K562 (cell line): ENCODE data around the gene COL25A1. TPM values are rescaled to one million over a fixed set of nuclear protein-coding genes. Genes with fewer than 3 reads are reported as not detected.

Experiments used
- ATAC-seq: fragments of 200-7000 bp; cut with Tn5 transposase; 3 replicates; pipeline ENCODE4 v1.9.1; 2020; ENCODE audit warnings: moderate library complexity
- BruUV-seq: library from RNA; stranded (reverse); fragments of 400-500 nt; replicated peaks from 2 replicates; lab custom pipeline; 2021; lab: Mats Ljungman, UMichigan
- CTCF ChIA-PET: fragments of 300-600 bp; formaldehyde crosslinking; extraction: SDS; loops from one replicate; lab custom pipeline; 2021; ENCODE audit warnings: low intra/inter-chr PET ratio; lab: Yijun Ruan, JAX
- POLR2A ChIA-PET: fragments of 300-600, 350-650 bp; sonication (Branson Sonifier 250); formaldehyde crosslinking; extraction: SDS; loops from one replicate; lab custom pipeline; 2021; ENCODE audit warnings: antibody characterized with exemption, inconsistent platforms; lab: Yijun Ruan, JAX
- DNase-seq, 4 experiments: peaks; one replicate each; pipeline versions ENCODE4 v3.0.0 to v3.0.0-alpha.2; 2011 to 2018; ENCODE audit warnings: low spot score in 3 of 4, mixed read lengths in 3 of 4; ENCODE audit errors: extremely low read depth in 1 of 4
- FAIRE-seq: peaks from 2 replicates; lab custom pipeline; 2011; peaks lifted over from hg19 to GRCh38; lab: Jason Lieb, UNC
- H2AFZ ChIP-seq: 2 replicates; pipeline ENCODE4 v1.6.0; 2011; ENCODE audit warnings: low read depth, low read length, control low read depth, inconsistent platforms
- H3K27ac ChIP-seq: fragments of 200-600 bp; 3 replicates; pipeline ENCODE4 v1.8.0; 2011; ENCODE audit warnings: low read depth, mild to moderate bottlenecking, control low read depth, inconsistent platforms, low read length, moderate library complexity, mixed read lengths; ENCODE audit errors: extremely low read depth
- H3K27me3 ChIP-seq, 2 experiments: fragments of 300-600 bp in 1 of 2; 2 replicates in 1 of 2; 3 replicates in 1 of 2; pipeline versions ENCODE4 v1.6.0 to v1.8.0; 2011; ENCODE audit warnings: inconsistent platforms in 2 of 2, low read length in 2 of 2, mild to moderate bottlenecking in 1 of 2, mixed read lengths in 1 of 2, moderate library complexity in 1 of 2; ENCODE audit not compliant: control insufficient read depth in 2 of 2, insufficient read depth in 2 of 2
- H3K36me3 ChIP-seq: fragments of 300-600 bp; 3 replicates; pipeline ENCODE4 v1.8.0; 2011; ENCODE audit warnings: mild to moderate bottlenecking, low read length, inconsistent platforms; ENCODE audit not compliant: control insufficient read depth, insufficient read depth
- H3K4me1 ChIP-seq, 2 experiments: fragments of 200-600 bp in 1 of 2; replicated peaks in 1 of 2; 2 replicates in 1 of 2; 3 replicates in 1 of 2; pipeline versions ENCODE4 v1.5.1 to v1.8.0; 2011; ENCODE audit warnings: inconsistent platforms in 2 of 2, low read length in 2 of 2, mild to moderate bottlenecking in 1 of 2, mixed read lengths in 1 of 2, moderate library complexity in 1 of 2; ENCODE audit not compliant: control insufficient read depth in 2 of 2, insufficient read depth in 2 of 2
- H3K4me2 ChIP-seq: 2 replicates; pipeline ENCODE4 v1.6.1; 2011; ENCODE audit warnings: low read length, control low read depth, inconsistent platforms, mixed read lengths; ENCODE audit not compliant: insufficient read depth
- H3K4me3 ChIP-seq: fragments of 200-600 bp; sonication (generic), shearing (Covaris generic); 2 replicates; pipeline ENCODE4 v1.5.1; 2016; ENCODE audit warnings: control low read depth, inconsistent platforms
- H3K79me2 ChIP-seq: fragments of 200-600 bp; 3 replicates; pipeline ENCODE4 v1.8.0; 2011; ENCODE audit warnings: low read length, inconsistent platforms; ENCODE audit not compliant: control insufficient read depth, insufficient read depth
- H3K9ac ChIP-seq, 2 experiments: 2 replicates each; pipeline versions ENCODE4 v1.6.0 to v1.6.1; 2011; ENCODE audit warnings: low read depth in 2 of 2, low read length in 2 of 2, control low read depth in 1 of 2, inconsistent platforms in 1 of 2, mild to moderate bottlenecking in 1 of 2, mixed read lengths in 1 of 2; ENCODE audit not compliant: insufficient read depth in 1 of 2
- H3K9me1 ChIP-seq: one replicate; pipeline ENCODE4 v1.6.0; 2011; ENCODE audit warnings: inconsistent platforms, mild to moderate bottlenecking, low read length, moderate library complexity; ENCODE audit not compliant: control insufficient read depth, insufficient read depth
- H3K9me3 ChIP-seq: replicated peaks from 2 replicates; pipeline ENCODE4 v1.5.1; 2011; ENCODE audit warnings: low read depth, low read length, inconsistent platforms; ENCODE audit not compliant: control insufficient read depth, insufficient read depth
- H4K20me1 ChIP-seq: replicated peaks from 2 replicates; pipeline ENCODE4 v1.6.1; 2011; ENCODE audit warnings: low read length, inconsistent platforms, mixed read lengths; ENCODE audit not compliant: control insufficient read depth, insufficient read depth
- ZKSCAN8 ChIP-seq: fragments of 200-800 bp; sonication (Bioruptor generic); IDR thresholded peaks from 2 replicates; pipeline ENCODE4 v1.6.1; 2016; ENCODE audit warnings: missing genetic modification characterization, missing compliant biosample characterization
- WGBS: fragments of 100-300 bp; shearing (Covaris generic); methylation state at CpG from one replicate; pipeline ENCODE4 v1.1.6; 2016; ENCODE audit warnings: low coverage, mixed read lengths; ENCODE audit not compliant: insufficient coverage; ENCODE audit errors: missing lambda C conversion rate; 5-methylcytosine and 5-hydroxymethylcytosine counted together
- in situ Hi-C: fragments of 300-500 bp; cut with MboI; formaldehyde crosslinking; loops from 4 replicates; pipeline ENCODE4 v1.15.0; 2018; ENCODE audit warnings: inconsistent platforms, mixed read lengths
- intact Hi-C: fragments of 100-400 bp; cut with micrococcal nuclease; formaldehyde crosslinking; loops from 2 replicates; pipeline ENCODE4 v1.14.2; 2022
- polyA plus RNA-seq, 8 experiments: library from polyadenylated mRNA; depleted of rRNA in 4 of 8; stranded (reverse) in 5 of 8; unstranded in 3 of 8; fragments of >200 nt; fragmentation: Nextera tagmentation in 2 of 8; fragmentation: Illumina TruSeq in 1 of 8; extraction: Ambion mirVana in 2 of 8; extraction: Trizol in 1 of 8; gene quantifications; 2 replicates each; pipeline versions ENCODE4 v1.2.1 to v1.2.3, GENCODE V29; 2011 to 2014; ENCODE audit warnings: inconsistent platforms in 1 of 8, missing spikeins in 1 of 8
- total RNA-seq, 7 experiments: library from RNA; depleted of rRNA in 6 of 7; stranded (reverse); fragments of >200 nt in 6 of 7; fragmentation: Illumina TruSeq in 2 of 7; extraction: Trizol in 2 of 7; gene quantifications; 2 replicates each; pipeline versions ENCODE4 v1.2.1 to v1.2.3, GENCODE V29; 2011 to 2021; ENCODE audit warnings: low replicate concordance in 1 of 7
- TF ChIP-seq, protein P1 (sequence below): fragments of 250-450 bp; sonication (Bioruptor Pico); IDR thresholded peaks from 2 replicates; pipeline ENCODE4 v1.5.0; 2021
- TF ChIP-seq, protein P2 (sequence below), 2 experiments: IDR thresholded peaks; 2 replicates each; pipeline ENCODE4 v1.6.1; 2011; ENCODE audit warnings: borderline replicate concordance in 1 of 2, control low read depth in 1 of 2, low read depth in 1 of 2, low read length in 1 of 2, mild to moderate bottlenecking in 1 of 2, mixed read lengths in 1 of 2, moderate library complexity in 1 of 2; ENCODE audit not compliant: insufficient read depth in 1 of 2, insufficient read length in 1 of 2, poor library complexity in 1 of 2, severe bottlenecking in 1 of 2; ENCODE audit errors: extremely low read depth in 1 of 2

Gene COL25A1
- total and polyA plus RNA-seq, 9 of the 15 experiments (the other 6 are each of a cell fraction or from before 2014, with no cell fraction given), result 0.03 to 0.62 (median 0.27) TPM

DNA sequence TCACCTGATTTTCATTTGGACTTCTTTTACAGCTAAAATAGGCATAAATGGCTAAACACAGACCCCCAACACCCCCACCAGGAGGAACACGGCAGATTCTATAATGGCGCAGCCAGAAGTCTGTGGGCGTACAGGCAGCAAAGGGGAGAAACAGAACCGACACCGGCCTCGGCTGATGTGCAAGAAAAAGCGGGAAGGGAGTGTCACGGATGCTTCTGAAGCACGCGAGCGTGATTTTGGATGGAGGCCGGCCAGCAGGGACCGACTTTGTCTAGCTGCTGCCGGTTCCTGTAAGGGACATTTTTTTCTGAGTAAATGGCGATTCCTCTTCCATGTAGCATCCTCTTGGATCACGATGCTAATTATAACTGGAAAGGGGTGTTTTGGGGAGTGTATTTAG, 514.7 kb downstream of the COL25A1 start:
- no peak for FAIRE-seq
- in situ Hi-C loops (no loop called here), intact Hi-C loops (loop anchor here (10.0 kb wide), 1 partner anchor 103 kb away; no protein-coding TSS in a partner anchor)
- Histone ChIP-seq H4K20me1 (no peaks in the 10 kb centered on the region), H3K4me3 (no peak overlapping the region), H3K4me1 (no peaks in the 10 kb centered on the region; a peak in 1 of 5 replicates), H3K36me3 (no peaks in the 10 kb centered on the region), H3K9ac (no peak overlapping the region), H3K4me2 (no peak overlapping the region), H3K79me2 (no peaks in the 10 kb centered on the region), H3K9me3 (no peaks in the 10 kb centered on the region), H3K27ac (no peak overlapping the region), H3K9me1 (no peaks in the 10 kb centered on the region), H3K27me3 (peaks cover 10 to 43% of the 10 kb centered on the region in 2 experiments), H2AFZ (no peak overlapping the region)
- ChIA-PET POLR2A (interaction anchor here (0.7 kb wide), 1 partner anchor 11 kb away, joined by 4 read pairs; no protein-coding TSS in a partner anchor), CTCF (no interaction called here)
- no TSS peak for BruUV-seq
- no peak for DNase-seq
- no peak for ATAC-seq
- 7% methylated on average over 16 of the region's 16 CpGs for WGBS
- TF ChIP-seq, protein P1, sequence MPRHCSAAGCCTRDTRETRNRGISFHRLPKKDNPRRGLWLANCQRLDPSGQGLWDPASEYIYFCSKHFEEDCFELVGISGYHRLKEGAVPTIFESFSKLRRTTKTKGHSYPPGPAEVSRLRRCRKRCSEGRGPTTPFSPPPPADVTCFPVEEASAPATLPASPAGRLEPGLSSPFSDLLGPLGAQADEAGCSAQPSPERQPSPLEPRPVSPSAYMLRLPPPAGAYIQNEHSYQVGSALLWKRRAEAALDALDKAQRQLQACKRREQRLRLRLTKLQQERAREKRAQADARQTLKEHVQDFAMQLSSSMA (CRISPR knock-in tag), result no peak
- no peak for TF ChIP-seq ZKSCAN8 (CRISPR knock-in tag)
- TF ChIP-seq, protein P2, sequence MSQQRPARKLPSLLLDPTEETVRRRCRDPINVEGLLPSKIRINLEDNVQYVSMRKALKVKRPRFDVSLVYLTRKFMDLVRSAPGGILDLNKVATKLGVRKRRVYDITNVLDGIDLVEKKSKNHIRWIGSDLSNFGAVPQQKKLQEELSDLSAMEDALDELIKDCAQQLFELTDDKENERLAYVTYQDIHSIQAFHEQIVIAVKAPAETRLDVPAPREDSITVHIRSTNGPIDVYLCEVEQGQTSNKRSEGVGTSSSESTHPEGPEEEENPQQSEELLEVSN (IDR thresholded peaks at IDR 0.05; ENCODE audit: borderline replicate concordance in 1 of 2, extremely low read depth in 1 of 2, insufficient read depth in 1 of 2, insufficient read length in 1 of 2, low read depth in 1 of 2, low read length in 1 of 2, poor library complexity in 1 of 2, severe bottlenecking in 1 of 2), result peak in 1 of 2 experiments; percentile 47
